HG03025 (cell line): Measurements from ENCODE around the gene TRPT1.

Experiments
- ATAC-seq: cut with Tn5 transposase; IDR thresholded peaks from one replicate; pipeline ENCODE4 v1.9.1; 2021; ENCODE audit warnings: mild to moderate bottlenecking, moderate library complexity; ENCODE audit not compliant: unreplicated experiment, low FRiP score

Gene TRPT1

GRCh38 chr11:64225608-64226506 is at the start of gene TRPT1, which contains the start of gene NUDT22:
Gene TRPT1 (minus strand): TSS chr11:64226186. CDS start chr11:64225860, 326 bp downstream.
Gene NUDT22 (plus strand): TSS chr11:64226274. CDS start chr11:64226653, 379 bp downstream.
- no peak for ATAC-seq

- no peak for ATAC-seq
These were observed 49.2 kb upstream of the TRPT1 start for GRCh38 chr11:64275031-64275800.

- peak; percentile 70 for ATAC-seq
These were observed 43.7 kb upstream of the TRPT1 start for GRCh38 chr11:64269540-64270220.

GRCh38 chr11:64268893-64269539 is 43.0 kb upstream of the TRPT1 start:
- ATAC-seq = peak; percentile 5

- no peak for ATAC-seq
These were observed 42.3 kb upstream of the TRPT1 start for GRCh38 chr11:64268025-64268892.

- no peak for ATAC-seq
These were observed 41.4 kb upstream of the TRPT1 start for GRCh38 chr11:64267207-64267945.

GRCh38 chr11:64266339-64266738 is 40.4 kb upstream of the TRPT1 start:
- ATAC-seq = no peak

GRCh38 chr11:64265176-64266160 is 39.5 kb upstream of the TRPT1 start:
- no peak for ATAC-seq

- ATAC-seq = no peak
These were observed 38.4 kb upstream of the TRPT1 start for GRCh38 chr11:64264371-64264852.

- no peak for ATAC-seq
These were observed 37.9 kb upstream of the TRPT1 start for GRCh38 chr11:64263947-64264317.

GRCh38 chr11:64263021-64263946 is 37.3 kb upstream of the TRPT1 start:
- ATAC-seq = no peak

- ATAC-seq = no peak
These were observed 36.5 kb upstream of the TRPT1 start for GRCh38 chr11:64262271-64263002.

GRCh38 chr11:64261556-64262080 is 35.6 kb upstream of the TRPT1 start:
- ATAC-seq = no peak

- ATAC-seq = no peak
These were observed 34.2 kb upstream of the TRPT1 start for GRCh38 chr11:64260147-64260708.

GRCh38 chr11:64259533-64260067 is 33.6 kb upstream of the TRPT1 start:
- no peak for ATAC-seq
